ENCODE data around the gene RNF217. TPM values are rescaled to one million over a fixed set of nuclear protein-coding genes. Genes with fewer than 3 reads are reported as not detected.
A peak's percentile ranks its signal among the peaks of the same experiment; 100 is the strongest.

RNF217 gene
- total RNA-seq, 1 donor from 2014 or later = 49.8 TPM

DNA sequence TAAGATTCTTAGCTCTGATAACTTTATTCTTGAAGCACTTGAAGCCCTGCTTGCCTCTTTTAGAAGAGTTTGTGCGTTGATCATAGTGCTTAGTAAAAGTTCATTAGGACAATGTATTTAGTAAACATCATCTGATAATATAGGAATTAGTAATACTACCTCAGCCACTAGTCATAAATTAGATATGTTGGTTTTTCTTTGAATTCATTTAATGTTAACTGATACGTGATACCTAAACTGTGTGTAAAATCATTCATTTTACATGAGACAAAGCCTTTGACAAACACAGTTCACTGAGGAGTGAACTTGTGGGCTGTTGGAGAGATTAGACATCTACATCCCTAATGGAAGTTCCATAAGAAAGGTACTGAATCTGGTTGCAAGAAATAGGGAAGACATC is 91.6 kb downstream of the RNF217 start:
- no peak overlapping the region for H3K4me3 Mint-ChIP-seq
- DNase-seq (ENCODE audit: low spot score in 2 of 2, unreplicated experiment in 2 of 2) = no peak
- no peaks in the 10 kb centered on the region for H3K36me3 Mint-ChIP-seq
- no peak overlapping the region for H3K27ac Mint-ChIP-seq
- TF ChIP-seq, protein P1, sequence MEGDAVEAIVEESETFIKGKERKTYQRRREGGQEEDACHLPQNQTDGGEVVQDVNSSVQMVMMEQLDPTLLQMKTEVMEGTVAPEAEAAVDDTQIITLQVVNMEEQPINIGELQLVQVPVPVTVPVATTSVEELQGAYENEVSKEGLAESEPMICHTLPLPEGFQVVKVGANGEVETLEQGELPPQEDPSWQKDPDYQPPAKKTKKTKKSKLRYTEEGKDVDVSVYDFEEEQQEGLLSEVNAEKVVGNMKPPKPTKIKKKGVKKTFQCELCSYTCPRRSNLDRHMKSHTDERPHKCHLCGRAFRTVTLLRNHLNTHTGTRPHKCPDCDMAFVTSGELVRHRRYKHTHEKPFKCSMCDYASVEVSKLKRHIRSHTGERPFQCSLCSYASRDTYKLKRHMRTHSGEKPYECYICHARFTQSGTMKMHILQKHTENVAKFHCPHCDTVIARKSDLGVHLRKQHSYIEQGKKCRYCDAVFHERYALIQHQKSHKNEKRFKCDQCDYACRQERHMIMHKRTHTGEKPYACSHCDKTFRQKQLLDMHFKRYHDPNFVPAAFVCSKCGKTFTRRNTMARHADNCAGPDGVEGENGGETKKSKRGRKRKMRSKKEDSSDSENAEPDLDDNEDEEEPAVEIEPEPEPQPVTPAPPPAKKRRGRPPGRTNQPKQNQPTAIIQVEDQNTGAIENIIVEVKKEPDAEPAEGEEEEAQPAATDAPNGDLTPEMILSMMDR (IDR thresholded peaks at IDR 0.05; ENCODE audit: unreplicated experiment) = no peak
- H3K9me3 Mint-ChIP-seq = no peaks in the 10 kb centered on the region
- peaks cover 63% of the 10 kb centered on the region for H3K4me1 Mint-ChIP-seq
- H3K27me3 Mint-ChIP-seq (ENCODE audit: low read depth) = no peaks in the 10 kb centered on the region

GRCh38 chr6:125054331-125054730 is 92.1 kb downstream of the RNF217 start:
- TF ChIP-seq, protein P1 (IDR thresholded peaks at IDR 0.05; ENCODE audit: unreplicated experiment) = no peak
- no peak for DNase-seq (ENCODE audit: low spot score in 2 of 2, unreplicated experiment in 2 of 2)
- no peaks in the 10 kb centered on the region for H3K36me3 Mint-ChIP-seq
- H3K27me3 Mint-ChIP-seq (ENCODE audit: low read depth) = no peaks in the 10 kb centered on the region
- peaks cover 63% of the 10 kb centered on the region for H3K4me1 Mint-ChIP-seq
- no peak overlapping the region for H3K4me3 Mint-ChIP-seq
- no peaks in the 10 kb centered on the region for H3K9me3 Mint-ChIP-seq
- H3K27ac Mint-ChIP-seq = no peak overlapping the region

- Mint-ChIP-seq H3K27me3 (ENCODE audit: low read depth) (no peaks in the 10 kb centered on the region), H3K27ac (peak overlapping the region; percentile 84), H3K36me3 (peaks cover 2% of the 10 kb centered on the region), H3K9me3 (no peaks in the 10 kb centered on the region), H3K4me1 (peaks cover 37% of the 10 kb centered on the region), H3K4me3 (no peak overlapping the region)
- TF ChIP-seq, protein P1 (IDR thresholded peaks at IDR 0.05; ENCODE audit: unreplicated experiment) = no peak
- DNase-seq (ENCODE audit: low spot score in 2 of 2, unreplicated experiment in 2 of 2) = no peak
Observed at GRCh38 chr6:125057392-125058246, 95.4 kb downstream of the RNF217 start.

GRCh38 chr6:125058546-125058945 is 96.3 kb downstream of the RNF217 start:
- Mint-ChIP-seq H3K4me3 (no peak overlapping the region), H3K36me3 (peaks cover 2% of the 10 kb centered on the region), H3K27ac (peak overlapping the region; percentile 76), H3K9me3 (no peaks in the 10 kb centered on the region), H3K27me3 (ENCODE audit: low read depth) (no peaks in the 10 kb centered on the region), H3K4me1 (peaks cover 36% of the 10 kb centered on the region)
- no peak for DNase-seq (ENCODE audit: low spot score in 2 of 2, unreplicated experiment in 2 of 2)
- TF ChIP-seq, protein P1 (IDR thresholded peaks at IDR 0.05; ENCODE audit: unreplicated experiment) = no peak

DNA sequence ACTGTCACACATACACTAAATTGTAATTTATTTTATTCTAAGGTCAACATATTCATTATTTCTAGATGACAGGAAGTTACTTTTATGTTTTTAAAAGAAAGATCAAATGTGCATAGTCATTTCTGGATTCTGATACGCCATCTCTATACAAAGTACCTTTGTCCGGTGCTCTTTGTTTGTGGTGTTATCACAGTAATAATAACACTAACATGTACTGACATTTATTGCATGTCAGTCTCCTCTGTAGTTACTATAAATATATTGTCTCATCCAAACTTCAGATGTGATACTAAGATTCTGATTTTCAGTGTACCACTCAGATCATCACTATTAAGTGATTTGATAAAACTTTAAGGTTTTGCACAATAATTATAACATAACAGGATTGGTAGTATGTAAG is 101.1 kb downstream of the RNF217 start:
- H3K9me3 Mint-ChIP-seq = no peaks in the 10 kb centered on the region
- no peak overlapping the region for H3K4me3 Mint-ChIP-seq
- H3K36me3 Mint-ChIP-seq = peaks cover 2% of the 10 kb centered on the region
- H3K27ac Mint-ChIP-seq = no peak overlapping the region
- DNase-seq (ENCODE audit: low spot score in 2 of 2, unreplicated experiment in 2 of 2) = no peak
- no peaks in the 10 kb centered on the region for H3K27me3 Mint-ChIP-seq (ENCODE audit: low read depth)
- H3K4me1 Mint-ChIP-seq = peaks cover 15% of the 10 kb centered on the region
- TF ChIP-seq, protein P1 (IDR thresholded peaks at IDR 0.05; ENCODE audit: unreplicated experiment) = no peak

Data from mesothelial cell of epicardium (in vitro differentiated cells).